NB4 (cell line): ENCODE data around the gene MTCH1.

Experiments
- DNase-seq: peaks from one replicate; pipeline ENCODE4 v3.0.0; 2010; ENCODE audit warnings: low read depth
- H3K4me3 ChIP-seq: one replicate; pipeline ENCODE4 v1.5.1; 2011; ENCODE audit warnings: mild to moderate bottlenecking, low read depth, low read length, moderate library complexity
- MAX ChIP-seq: IDR thresholded peaks from 2 replicates; pipeline ENCODE4 v1.6.1; 2011; ENCODE audit warnings: low read depth, low read length
- MYC ChIP-seq: IDR thresholded peaks from 2 replicates; pipeline ENCODE4 v1.6.1; 2011; ENCODE audit warnings: low read depth, low read length
- POLR2A ChIP-seq: IDR thresholded peaks from 2 replicates; pipeline ENCODE4 v1.6.1; 2011; ENCODE audit warnings: mild to moderate bottlenecking; ENCODE audit not compliant: insufficient read length; ENCODE audit errors: extremely low read depth
- TF ChIP-seq, protein P1 (sequence below): IDR thresholded peaks from one replicate; pipeline ENCODE4 v1.5.1; 2012; ENCODE audit warnings: low read depth, low read length

The MTCH1 gene

GRCh38 chr6:36967757-36968156 lies 18.2 kb downstream of the MTCH1 start:
- no peak for DNase-seq
- H3K4me3 ChIP-seq: no peak overlapping the region
- TF ChIP-seq MYC: no peak
- TF ChIP-seq, protein P1, sequence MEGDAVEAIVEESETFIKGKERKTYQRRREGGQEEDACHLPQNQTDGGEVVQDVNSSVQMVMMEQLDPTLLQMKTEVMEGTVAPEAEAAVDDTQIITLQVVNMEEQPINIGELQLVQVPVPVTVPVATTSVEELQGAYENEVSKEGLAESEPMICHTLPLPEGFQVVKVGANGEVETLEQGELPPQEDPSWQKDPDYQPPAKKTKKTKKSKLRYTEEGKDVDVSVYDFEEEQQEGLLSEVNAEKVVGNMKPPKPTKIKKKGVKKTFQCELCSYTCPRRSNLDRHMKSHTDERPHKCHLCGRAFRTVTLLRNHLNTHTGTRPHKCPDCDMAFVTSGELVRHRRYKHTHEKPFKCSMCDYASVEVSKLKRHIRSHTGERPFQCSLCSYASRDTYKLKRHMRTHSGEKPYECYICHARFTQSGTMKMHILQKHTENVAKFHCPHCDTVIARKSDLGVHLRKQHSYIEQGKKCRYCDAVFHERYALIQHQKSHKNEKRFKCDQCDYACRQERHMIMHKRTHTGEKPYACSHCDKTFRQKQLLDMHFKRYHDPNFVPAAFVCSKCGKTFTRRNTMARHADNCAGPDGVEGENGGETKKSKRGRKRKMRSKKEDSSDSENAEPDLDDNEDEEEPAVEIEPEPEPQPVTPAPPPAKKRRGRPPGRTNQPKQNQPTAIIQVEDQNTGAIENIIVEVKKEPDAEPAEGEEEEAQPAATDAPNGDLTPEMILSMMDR: no peak
- no peak for TF ChIP-seq MAX
- TF ChIP-seq POLR2A: no peak

GRCh38 chr6:36967301-36967700 lies 18.7 kb downstream of the MTCH1 start:
- no peak for DNase-seq
- no peak overlapping the region for H3K4me3 ChIP-seq
- TF ChIP-seq, protein P1: no peak
- TF ChIP-seq POLR2A (no peak), MYC (no peak), MAX (no peak)

- DNase-seq: no peak
- no peak for TF ChIP-seq MYC
- H3K4me3 ChIP-seq: no peak overlapping the region
Observed at GRCh38 chr6:36964908-36965307, 21.1 kb downstream of the MTCH1 start.

GRCh38 chr6:36964349-36964748 lies 21.6 kb downstream of the MTCH1 start:
- no peak overlapping the region for H3K4me3 ChIP-seq
- no peak for TF ChIP-seq POLR2A

DNA sequence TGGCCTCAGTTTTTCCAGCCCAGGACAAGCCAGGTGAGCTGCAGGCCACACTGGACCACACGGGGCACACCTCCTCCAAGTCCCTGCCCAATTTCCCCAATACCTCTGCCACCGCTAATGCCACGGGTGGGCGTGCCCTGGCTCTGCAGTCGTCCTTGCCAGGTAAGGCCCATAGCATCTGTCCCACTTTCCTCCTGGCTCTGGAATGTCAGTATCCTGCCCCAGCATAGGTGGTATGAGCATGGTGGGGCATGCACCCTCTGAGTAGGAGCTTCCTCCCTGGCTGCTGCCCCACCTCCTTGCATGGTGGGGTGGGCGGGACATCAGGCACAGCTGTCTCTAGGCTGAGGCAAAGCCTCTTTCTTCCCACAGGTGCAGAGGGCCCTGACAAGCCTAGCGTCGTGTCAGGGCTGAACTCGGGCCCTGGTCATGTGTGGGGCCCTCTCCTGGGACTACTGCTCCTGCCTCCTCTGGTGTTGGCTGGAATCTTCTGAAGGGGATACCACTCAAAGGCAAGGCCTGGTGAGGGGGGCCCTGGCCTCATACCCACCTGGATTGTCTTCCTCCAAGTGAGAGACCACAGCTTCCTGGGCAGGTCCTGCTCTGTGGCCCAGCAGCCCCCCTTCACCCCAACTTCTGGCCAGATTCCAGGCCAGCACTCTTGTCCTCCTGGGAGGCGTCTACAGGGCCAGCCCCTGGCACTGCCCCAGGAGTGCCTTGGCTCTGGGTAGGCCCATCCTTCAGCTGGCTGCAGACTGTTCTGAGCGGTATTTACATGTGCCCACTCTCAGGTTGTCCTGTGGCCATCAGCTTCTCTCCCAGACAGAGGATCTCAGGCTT lies 22.3 kb downstream of the MTCH1 start:
- TF ChIP-seq POLR2A: no peak
- TF ChIP-seq, protein P1: no peak
- TF ChIP-seq MAX: no peak
- no peak for TF ChIP-seq MYC
- no peak for DNase-seq
- no peak overlapping the region for H3K4me3 ChIP-seq

More at GRCh38 chr6:36964349-36964748, 21.6 kb downstream of the MTCH1 start:
- DNase-seq: no peak

DNA sequence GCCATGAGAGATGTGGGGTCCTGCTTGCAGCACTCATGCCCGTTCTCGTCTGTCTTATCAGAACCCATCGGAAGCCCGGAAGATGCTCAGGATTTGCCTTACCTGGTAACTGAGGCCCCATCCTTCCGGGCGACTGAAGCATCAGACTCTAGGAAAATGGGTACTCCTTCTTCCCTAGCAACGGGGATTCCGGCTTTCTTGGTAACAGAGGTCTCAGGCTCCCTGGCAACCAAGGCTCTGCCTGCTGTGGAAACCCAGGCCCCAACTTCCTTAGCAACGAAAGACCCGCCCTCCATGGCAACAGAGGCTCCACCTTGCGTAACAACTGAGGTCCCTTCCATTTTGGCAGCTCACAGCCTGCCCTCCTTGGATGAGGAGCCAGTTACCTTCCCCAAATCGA lies 23.1 kb downstream of the MTCH1 start:
- no peak overlapping the region for H3K4me3 ChIP-seq
- DNase-seq: peak; percentile 94
- TF ChIP-seq POLR2A (no peak), MAX (no peak), MYC (no peak)
- TF ChIP-seq, protein P1: no peak
